ENCODE results near the gene MGAT4D. TPM values are rescaled to one million over a fixed set of nuclear protein-coding genes. Genes with fewer than 3 reads are reported as not detected.
"Not testable (repeated sequence)": the region's sequence is repeated elsewhere in the genome, so short reads cannot be mapped to it uniquely, and the experiment has no call there.

Gene MGAT4D
- total RNA-seq, 2 donors from 2014 or later, result not detected

DNA sequence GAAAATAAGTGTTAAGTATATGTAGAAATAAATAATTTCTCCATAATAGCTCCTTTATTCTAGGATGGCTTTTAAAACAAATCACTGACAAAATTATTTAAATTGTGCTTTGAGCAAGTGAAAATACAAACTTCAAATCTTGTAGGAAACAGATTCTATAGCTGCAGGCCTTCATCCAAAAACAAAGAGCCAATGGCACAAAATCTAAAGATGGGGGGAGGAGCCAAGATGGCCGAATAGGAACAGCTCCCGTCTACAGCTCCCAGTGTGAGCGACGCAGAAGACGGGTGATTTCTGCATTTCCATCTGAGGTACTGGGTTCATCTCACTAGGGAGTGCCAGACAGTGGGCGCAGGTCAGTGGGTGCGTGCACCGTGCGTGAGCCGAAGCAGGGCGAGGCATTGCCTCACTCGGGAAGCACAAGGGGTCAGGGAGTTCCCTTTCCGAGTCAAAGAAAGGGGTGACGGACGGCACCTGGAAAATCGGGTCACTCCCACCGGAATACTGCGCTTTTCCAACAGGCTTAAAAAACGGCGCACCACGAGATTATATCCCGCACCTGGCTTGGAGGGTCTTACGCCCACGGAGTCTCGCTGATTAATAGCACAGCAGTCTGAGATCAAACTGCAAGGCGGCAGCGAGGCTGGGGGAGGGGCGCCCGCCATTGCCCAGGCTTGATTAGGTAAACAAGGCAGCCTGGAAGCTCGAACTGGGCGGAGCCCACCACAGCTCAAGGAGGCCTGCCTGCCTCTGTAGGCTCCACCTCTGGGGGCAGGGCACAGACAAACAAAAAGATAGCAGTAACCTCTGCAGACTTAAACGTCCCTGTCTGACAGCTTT, 84.7 kb downstream of the MGAT4D start:
- H3K27me3 Mint-ChIP-seq; H3K9me3 Mint-ChIP-seq; H3K36me3 Mint-ChIP-seq; H3K4me1 Mint-ChIP-seq (ENCODE audit: low read depth in 2 of 2); DNase-seq (ENCODE audit: low spot score); ATAC-seq; H3K4me3 Mint-ChIP-seq; H3K27ac Mint-ChIP-seq: not testable (repeated sequence)

- no peak for DNase-seq (ENCODE audit: low spot score)
- H3K27ac Mint-ChIP-seq, result no peak overlapping the region
- H3K4me3 Mint-ChIP-seq, result no peak overlapping the region
- no peaks in the 10 kb centered on the region for H3K36me3 Mint-ChIP-seq
- no peak for ATAC-seq
- peaks cover 2 to 18% of the 10 kb centered on the region in 2 donors for H3K27me3 Mint-ChIP-seq
- no peaks in the 10 kb centered on the region for H3K4me1 Mint-ChIP-seq (ENCODE audit: low read depth in 2 of 2)
- no peaks in the 10 kb centered on the region for H3K9me3 Mint-ChIP-seq
Observed at GRCh38 chr4:140408974-140409373, 89.1 kb downstream of the MGAT4D start.

GRCh38 chr4:140406292-140406691, 91.8 kb downstream of the MGAT4D start:
- H3K4me3 Mint-ChIP-seq, result no peak overlapping the region
- no peak for ATAC-seq
- H3K9me3 Mint-ChIP-seq, result no peaks in the 10 kb centered on the region
- H3K27ac Mint-ChIP-seq, result no peak overlapping the region
- no peak for DNase-seq (ENCODE audit: low spot score)
- H3K27me3 Mint-ChIP-seq, result peaks cover 2 to 11% of the 10 kb centered on the region in 2 donors
- no peaks in the 10 kb centered on the region for H3K36me3 Mint-ChIP-seq
- no peaks in the 10 kb centered on the region for H3K4me1 Mint-ChIP-seq (ENCODE audit: low read depth in 2 of 2)

GRCh38 chr4:140400111-140400510, 98.0 kb downstream of the MGAT4D start:
- no peak for DNase-seq (ENCODE audit: low spot score)
- H3K4me3 Mint-ChIP-seq, result no peak overlapping the region
- H3K4me1 Mint-ChIP-seq (ENCODE audit: low read depth in 2 of 2), result no peaks in the 10 kb centered on the region
- ATAC-seq, result no peak
- H3K9me3 Mint-ChIP-seq, result no peaks in the 10 kb centered on the region
- no peak overlapping the region for H3K27ac Mint-ChIP-seq
- peaks cover 3 to 15% of the 10 kb centered on the region in 2 donors for H3K27me3 Mint-ChIP-seq
- H3K36me3 Mint-ChIP-seq, result no peaks in the 10 kb centered on the region

GRCh38 chr4:140395668-140396067, 102.4 kb downstream of the MGAT4D start:
- H3K36me3 Mint-ChIP-seq, result no peaks in the 10 kb centered on the region
- DNase-seq (ENCODE audit: low spot score), result no peak
- H3K4me1 Mint-ChIP-seq (ENCODE audit: low read depth in 2 of 2), result no peaks in the 10 kb centered on the region
- ATAC-seq, result no peak
- H3K27me3 Mint-ChIP-seq, result peaks cover 5 to 25% of the 10 kb centered on the region in 2 donors
- H3K4me3 Mint-ChIP-seq, result no peak overlapping the region
- H3K9me3 Mint-ChIP-seq, result no peaks in the 10 kb centered on the region
- H3K27ac Mint-ChIP-seq, result no peak overlapping the region

Other genes with a start within 250 kb of the MGAT4D start
- gene SCOC, start 124.6 kb downstream of the MGAT4D start, total RNA-seq, result 10 to 100 TPM; 22.0 to 29.5 TPM
- under 1 TPM in 1 of 2 donors, not detected in 1; 0.26 TPM for gene CLGN, start 70.6 kb downstream of the MGAT4D start, total RNA-seq
- gene ELMOD2, start 25.9 kb upstream of the MGAT4D start, total RNA-seq, result 10 to 100 TPM; 13.1 to 18.6 TPM
- not detected for gene UCP1, start 70.7 kb upstream of the MGAT4D start, total RNA-seq